ENCODE measurements around the gene P3H2.

Gene P3H2

DNA sequence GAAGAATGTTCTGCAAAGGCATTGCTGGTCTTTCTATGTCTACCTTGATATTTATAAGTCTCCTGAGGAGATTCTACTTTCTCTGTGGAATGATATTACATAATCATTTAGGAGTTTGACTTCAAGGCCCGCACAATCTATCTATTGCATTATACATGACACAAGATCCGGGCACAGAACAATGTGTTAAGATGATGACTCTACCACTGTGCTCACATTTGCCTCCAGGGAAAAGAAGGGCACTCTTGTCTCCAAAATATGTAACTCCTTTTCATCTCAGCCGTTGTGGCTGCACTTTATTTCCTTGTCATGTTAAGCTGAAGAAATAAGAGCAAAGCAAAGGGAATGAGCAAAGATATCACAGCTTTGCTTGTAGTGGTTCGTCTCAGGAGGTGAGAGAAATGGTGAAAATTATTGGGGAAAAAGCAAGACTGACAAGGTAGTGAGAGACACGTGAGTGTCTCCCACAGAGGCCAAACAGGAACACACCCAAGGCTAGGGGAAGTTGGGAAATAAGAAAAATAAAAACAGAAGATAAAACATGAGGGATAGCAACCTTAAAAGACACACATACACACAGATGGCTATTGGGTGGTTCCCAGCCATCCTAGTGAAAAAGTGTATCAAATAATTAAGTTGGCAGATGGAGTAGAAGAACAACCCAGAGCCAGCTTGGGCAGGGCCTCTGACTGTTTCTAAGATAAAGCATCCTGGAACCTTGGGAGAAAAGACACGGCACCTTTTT lies 184.3 kb downstream of the P3H2 start:
- DNase-seq: no peak

DNA sequence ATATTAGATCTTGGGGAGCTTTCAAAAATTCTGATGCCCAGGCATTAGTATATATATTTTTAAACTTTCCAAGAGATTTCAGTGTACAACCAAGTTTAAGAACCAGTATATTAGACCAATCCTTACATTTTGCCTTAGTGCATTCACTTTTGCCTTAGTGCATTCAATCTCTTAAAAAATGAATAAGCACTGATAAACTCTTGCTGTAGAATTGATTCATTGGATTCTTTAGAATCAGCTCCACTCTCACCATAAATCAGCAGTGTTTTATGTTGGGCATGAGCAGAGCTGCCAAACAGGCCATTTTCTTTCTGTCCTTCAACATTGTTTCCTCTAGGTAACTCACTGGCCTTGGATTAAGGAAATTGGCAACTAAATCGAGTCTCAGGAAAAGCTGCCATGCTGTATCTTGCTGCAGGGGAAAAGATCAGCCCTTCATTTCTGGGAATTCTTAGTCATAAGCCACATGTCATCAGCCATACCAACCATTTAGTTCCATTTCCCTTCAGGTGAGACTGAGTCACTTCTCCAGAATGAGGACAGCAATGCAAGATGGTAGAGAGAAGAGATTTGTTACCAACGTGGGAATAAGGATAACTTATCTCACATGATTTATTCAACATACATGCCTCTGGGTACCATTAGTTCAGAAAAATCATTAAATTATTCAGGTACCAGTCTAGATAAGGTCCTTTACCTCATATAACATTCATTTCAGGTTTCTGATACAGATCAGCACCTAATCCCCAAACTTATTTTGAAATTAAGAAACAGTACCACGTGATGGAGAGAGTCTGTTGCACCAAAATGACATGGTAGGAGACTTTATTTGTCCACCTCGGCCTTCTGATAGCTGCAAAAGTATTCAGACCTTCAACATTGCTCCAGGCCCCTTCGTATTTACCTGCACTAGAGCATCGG lies 192.5 kb downstream of the P3H2 start:
- no peak for DNase-seq

- no peak for DNase-seq
Observed at GRCh38 chr3:189921770-189922169, 198.9 kb downstream of the P3H2 start.

GRCh38 chr3:189914799-189915198 lies 205.9 kb downstream of the P3H2 start:
- no peak for DNase-seq

- DNase-seq: no peak
Observed at GRCh38 chr3:189911001-189911400, 209.7 kb downstream of the P3H2 start.

DNA sequence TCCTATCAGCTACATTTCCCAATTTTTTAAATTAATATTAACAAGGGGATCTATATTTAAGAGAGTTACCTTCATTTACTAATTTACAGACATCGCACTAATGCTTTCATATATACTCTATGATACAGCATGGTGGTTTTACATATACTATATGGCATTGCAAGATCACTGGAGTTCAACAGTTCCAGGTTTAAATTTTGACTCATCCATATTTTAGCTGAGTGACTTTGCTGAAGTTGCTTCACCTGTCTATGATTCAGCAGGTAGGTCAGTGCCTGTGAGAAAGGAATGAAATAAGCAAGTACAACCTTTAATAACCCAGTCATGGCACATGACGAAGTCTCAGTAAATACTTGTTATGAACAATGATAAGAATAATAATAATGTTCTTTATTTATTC lies 211.1 kb downstream of the P3H2 start:
- DNase-seq: no peak

- DNase-seq: no peak
Observed at GRCh38 chr3:189909139-189909538, 211.6 kb downstream of the P3H2 start.

DNA sequence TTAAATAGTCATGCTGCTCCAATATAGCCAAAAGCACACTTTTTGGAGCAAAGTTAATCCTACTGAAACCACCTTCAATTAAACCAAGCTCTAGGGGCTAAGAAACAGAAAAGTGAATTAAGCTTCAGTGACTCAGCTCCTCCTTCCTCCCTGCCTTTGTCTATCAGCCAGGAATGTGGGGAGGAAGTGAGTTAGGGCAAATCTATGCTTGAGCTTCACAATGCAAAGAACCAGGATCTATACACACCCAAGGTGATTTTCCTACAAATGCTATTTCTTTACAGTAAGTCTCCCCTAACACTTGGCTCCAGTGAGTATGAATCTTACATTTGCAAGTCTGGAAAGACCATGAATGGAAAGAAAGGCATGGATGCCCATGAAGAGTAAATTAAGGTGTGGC lies 212.1 kb downstream of the P3H2 start:
- no peak for DNase-seq

- no peak for DNase-seq
Observed at GRCh38 chr3:189907803-189908202, 212.9 kb downstream of the P3H2 start.

Measured in stimulated activated naive CD4-positive, alpha-beta T cell (primary cell).